GM19099 (cell line): Measurements from ENCODE around the gene ZNF397.

ENCODE experiments used
- POLR2A ChIP-seq: IDR thresholded peaks from 3 replicates; pipeline ENCODE4 v1.6.1; 2011; ENCODE audit warnings: low read depth; ENCODE audit not compliant: insufficient read length; ENCODE audit errors: extremely low read depth

The ZNF397 gene

DNA sequence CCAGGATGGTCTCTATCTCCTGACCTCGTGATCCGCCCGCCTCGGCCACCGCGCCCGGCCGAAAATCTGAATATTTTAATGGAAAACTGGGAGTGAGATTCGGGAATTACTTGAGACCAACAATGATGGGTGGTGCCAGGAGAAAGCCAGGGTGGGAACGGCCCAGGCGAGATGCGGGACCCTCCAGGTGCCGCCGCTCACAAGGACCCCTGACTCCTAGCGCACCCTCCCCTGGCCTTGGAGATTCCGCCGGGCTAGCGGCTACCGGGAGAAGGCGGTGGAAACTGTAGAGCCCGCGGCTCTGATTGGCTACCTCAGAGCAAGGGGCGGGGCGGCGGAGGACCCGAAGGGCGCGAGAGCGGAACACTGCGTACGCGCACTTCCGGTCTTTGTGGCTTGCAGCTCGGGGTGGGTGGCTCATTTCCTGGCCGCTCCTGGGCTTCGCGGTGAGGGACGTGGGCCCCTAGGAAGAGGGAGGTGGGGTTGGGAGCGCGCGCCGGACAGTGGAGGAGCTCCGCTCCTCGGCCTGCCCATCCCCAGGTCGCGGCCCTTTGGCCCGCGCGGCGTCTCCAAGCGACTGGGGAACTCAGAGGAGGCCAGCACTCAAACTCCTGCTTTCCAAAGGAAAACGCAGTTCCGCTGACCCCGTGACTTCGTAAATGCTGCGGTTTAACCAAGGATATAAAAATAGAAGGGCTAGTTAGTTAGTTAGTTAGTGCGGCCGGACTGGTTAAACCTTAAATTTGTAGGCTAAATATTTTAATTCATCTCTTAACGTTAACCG is at the start of gene ZNF397:
Gene ZNF397 (plus strand): TSS at position 371 of the 784 bp plus-strand sequence. CDS start 1,437 bp downstream, outside the sequence.
- TF ChIP-seq POLR2A: peak; percentile 91

DNA sequence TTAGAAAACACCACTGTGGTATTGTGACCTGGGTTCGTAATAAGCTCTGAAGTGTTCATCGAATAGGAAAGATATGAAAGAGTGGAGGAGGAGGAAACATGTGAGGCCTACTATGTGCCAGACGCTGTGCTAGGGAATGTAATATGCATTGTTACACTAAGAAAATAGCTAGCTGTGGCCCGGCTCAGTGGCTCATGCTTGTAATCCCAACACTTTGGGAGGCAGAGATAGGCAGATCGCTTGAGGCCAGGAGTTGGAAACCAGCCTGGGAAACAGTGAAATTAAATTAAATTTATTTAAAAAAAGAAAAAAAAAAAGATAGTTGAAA is 49.2 kb upstream of the ZNF397 start:
- no peak for TF ChIP-seq POLR2A

DNA sequence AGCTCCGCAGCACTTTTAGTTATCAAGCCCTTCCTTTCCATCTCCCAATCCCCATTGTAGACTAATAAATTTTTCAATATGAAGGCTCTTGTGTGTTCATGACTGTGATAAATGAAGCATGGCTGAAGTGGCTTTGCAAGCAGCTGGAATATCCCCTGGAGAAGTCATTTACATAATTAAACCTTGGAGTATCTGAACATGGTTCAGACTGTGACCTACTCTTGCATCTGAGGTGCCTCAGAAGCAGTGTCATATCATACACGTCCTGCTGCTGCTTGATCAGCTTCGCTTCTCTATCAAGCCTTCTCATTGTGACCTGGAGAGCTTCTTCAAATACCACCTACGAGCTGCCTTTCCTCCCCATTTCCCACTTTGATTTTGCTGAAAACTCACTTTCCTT is 48.4 kb upstream of the ZNF397 start:
- TF ChIP-seq POLR2A: no peak

DNA sequence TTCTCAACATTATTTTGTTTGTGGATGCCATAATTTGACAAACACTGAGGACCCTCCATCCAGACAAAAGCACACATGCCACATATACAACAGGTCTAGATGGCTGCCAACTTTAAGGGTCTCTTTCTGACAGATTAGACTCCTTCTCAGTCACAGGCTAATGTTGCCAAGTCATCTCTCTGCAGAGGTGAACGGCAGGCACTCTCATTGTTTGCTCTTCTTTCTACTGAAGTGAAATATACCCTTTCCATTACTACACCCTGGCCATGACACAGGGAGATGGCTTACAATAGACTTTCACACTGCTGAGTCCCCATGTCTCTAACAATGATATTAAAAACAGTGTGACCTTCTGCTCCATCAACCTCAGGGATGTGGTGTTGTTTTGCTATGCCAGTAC is 47.5 kb upstream of the ZNF397 start:
- TF ChIP-seq POLR2A: no peak

DNA sequence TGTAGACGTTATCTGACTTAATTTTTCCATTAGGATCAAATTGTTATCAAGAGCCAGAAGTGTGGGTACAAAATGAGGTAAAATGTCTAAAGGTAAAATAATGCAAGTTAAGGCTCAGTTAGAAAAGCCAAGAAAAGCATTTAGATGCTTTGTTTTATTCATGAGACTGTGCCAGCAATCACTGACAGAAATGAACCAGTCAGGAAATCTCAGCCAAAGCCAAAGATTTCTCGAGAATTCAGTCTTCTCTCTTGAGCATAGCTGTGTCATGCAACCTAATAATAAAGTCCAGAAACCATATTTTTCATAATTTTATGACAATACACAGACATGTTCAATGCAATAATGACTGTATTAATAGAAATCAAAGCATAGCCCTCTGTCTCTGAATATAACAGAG is 43.5 kb upstream of the ZNF397 start:
- no peak for TF ChIP-seq POLR2A

DNA sequence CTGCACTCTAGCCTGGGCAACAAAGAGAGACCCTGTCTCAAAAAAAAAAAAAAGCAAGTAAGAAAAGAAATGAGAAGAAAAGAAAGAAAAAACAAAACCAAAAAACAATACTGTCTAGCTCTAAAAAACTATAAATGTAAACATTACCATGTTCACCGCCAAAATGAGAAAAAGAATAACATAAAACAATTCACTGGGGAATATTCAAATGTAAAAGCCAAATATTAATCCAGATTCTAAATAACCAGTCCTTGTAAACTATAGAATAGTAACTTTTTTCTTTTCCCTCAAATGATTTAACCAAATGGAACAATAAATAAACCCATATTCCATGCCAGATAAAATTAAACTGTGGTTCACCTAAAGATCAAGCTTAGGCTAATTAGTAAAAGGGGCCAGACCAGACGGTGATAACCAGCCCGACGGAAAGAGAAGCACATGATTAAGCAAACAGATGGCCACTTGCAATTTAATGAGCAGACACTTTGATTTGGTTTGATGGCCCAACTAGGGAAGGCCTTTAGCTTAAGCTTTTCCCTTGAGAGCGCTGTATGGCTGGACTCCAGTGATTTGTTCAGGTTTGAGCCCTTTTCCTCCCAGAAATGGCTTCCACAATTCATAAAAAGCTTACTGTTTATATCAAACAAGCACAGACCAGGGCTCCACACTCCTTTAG is 39.4 kb upstream of the ZNF397 start:
- TF ChIP-seq POLR2A: no peak

DNA sequence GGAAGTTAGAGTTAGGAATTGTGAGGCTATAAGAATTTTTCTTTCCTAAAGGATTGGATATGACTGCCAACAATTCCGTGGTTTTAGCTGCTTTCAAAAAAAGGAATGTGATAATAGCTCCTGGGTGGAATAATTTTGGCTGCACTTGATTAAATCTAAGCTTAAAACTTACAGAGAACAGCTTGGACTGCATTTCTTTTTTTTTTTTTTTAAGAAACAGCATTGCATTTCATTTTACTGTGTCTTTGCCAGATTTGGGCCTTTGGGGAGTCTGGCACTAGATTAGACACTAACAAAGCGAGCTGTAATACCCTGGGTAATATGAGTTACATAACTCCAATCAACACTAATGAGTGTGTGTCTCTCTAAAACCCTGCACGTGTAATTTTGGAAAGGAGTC is 37.8 kb upstream of the ZNF397 start:
- TF ChIP-seq POLR2A: no peak

DNA sequence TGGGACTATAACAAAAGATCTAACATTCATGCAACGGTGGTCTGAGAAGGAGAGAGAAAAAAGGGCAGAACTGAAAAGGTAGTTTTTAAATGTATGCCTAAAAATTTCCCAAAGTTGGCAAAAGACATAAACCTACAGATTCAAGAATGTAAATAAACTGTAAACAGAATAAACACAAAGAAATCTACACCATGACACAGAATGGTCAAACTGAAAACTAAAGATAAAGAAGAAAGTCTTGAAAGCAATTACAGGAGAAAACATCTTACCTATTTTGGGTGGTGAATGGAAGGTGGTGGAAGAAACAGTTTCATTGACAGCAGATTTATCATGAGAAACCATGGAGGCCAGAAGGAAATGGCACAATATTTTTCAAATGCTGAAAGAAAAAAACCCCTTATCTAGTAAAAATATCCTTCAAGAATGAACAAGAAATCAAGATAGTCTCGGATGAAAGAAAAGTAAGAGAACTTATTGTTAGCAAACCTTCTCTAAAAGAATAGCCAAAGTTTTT is 35.6 kb upstream of the ZNF397 start:
- TF ChIP-seq POLR2A: no peak

DNA sequence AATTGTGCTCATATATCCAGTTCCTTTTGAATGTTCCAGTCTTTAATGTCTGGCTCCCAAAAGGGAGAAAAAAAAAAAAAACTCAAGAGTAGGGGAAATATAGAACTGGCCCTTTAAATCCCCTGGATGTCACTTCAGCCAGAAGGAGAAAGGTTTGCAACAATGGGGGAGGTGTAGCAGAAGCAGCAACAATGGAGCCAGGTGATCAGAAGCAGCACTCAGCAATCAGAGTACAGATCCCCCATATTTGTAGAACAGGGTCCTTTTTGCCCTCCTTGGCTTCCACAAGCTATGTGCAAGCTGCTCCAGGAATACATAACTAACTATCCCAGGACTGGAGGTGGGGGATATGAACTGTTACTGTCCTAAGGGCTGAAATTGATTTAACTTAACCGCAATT is 25.8 kb upstream of the ZNF397 start:
- no peak for TF ChIP-seq POLR2A

DNA sequence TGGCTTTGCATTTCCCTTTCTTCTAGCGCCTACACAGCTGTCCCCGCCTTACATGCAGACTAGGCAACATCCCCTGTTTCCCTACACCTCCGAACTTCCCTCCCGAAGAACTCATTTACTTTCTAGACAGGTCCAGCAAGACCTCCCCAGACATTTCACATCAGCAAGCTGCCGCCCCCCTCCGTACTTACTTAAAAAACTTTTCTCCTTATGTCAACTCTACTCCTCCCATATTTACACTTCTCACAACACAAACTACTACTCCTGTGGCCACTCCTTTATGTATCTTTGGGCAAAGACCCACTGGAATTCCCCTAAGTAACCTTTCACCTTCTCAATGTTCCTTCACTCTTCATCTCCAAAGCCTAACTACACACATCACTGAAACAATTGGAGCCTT is 20.4 kb upstream of the ZNF397 start:
- TF ChIP-seq POLR2A: no peak

DNA sequence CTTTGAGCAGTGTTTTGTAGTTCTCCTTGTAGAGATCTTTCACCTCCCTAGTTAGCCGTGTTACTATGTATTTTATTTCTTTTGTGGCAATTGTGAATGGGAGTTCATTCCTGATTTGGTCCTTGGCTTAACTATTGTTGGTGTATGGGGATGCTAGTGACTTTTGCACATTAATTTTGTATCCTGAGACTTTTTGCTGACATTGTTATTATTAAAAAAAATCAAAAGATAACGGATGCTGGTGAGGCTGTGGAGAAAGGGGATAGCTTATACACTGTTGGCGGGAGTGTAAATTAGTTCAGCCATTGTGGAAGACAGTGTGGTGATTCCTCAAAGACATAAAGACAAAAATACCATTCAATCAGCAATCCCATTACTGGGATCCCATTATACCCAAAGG is 17.0 kb upstream of the ZNF397 start:
- no peak for TF ChIP-seq POLR2A

DNA sequence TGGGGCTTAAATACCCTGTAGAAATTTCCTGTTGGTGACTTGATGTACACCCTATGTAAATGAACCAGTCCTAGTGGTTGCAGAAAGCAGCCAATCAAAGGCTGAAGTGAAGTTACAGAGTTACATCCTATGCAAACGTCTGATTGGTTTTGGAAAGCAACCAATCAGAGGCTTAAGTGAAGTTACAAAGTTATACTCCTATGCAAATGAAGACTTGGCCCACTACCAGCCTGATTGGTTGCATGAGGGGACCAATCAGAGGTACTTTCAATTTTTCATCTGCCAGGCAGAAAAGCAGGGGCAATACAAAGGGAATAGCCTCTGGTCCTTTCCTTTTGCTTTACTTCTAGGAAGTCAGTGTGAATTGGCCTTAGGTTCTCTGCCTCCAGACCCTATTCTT is 13.6 kb upstream of the ZNF397 start:
- TF ChIP-seq POLR2A: no peak

DNA sequence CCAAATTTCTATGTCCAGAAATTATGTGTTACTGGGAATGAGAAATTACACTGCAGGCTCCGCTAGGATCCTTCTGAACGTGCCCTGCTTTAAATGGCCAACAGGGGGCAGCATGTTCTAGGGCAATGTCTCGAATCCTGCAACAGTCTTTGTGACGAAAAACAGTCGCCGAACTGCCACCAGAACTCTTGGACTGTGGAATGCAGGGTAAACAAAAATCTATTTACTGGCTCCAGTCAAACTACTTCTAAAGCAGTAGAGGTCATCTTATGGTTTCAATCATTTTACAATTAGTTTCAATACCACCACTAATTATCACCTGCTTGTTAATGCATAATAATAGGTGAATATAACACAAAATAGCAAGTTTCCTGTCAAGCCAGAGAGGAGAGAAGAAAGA is 9.8 kb upstream of the ZNF397 start:
- no peak for TF ChIP-seq POLR2A

DNA sequence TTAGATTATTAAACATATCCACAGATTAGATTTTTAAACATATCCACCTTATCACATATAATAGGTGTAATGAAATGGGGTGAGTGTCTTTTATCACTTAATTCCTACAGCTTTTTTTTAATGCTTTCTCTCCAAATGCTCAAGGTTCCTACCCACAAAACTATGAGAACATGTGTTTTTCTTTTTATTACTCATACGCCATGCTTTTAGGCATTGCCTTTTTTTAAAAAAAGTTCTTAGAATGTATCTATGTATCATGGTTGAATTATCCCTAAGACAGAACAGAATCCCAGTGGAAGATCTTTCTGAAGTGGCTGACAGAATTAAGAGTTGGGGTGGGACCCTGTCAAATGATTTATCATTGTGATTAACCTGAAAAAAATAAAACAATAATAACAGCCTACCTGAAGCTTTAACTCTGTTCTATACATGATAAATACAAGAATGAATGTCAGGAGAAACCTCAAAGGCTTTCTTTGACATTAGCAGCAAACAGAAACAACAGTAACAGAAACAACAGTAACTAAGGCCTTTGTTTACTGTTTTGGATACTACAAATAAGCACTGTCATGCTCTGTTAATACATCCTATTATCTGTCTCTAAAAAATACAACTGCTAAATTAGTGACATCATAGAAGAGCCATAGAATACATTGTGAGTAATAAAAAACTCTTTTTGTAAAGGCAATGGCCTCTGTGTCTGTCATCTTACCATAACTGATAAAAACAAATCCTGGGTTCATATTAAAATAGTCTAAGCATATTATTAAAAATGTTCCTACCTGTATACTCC is 4.1 kb upstream of the ZNF397 start:
- no peak for TF ChIP-seq POLR2A

DNA sequence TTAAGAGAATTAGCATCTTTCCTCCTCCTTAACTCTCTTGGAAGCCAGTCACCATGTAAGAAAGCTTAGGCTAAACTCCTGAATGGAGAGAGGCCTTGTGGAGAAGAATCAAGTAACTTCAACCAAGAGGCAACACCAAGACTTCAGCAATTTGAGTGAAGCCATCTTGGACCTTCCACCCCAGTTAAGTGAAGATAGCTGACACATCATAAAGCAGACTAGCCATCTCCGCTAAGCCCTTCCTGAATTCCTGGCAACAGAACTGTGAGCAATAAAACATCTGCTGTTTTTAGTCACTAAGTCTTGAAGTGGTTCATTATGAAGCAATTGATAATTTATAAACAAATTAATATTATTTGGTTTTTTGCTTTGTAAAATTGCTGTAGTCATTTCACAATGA is 1.5 kb upstream of the ZNF397 start:
- TF ChIP-seq POLR2A: no peak

DNA sequence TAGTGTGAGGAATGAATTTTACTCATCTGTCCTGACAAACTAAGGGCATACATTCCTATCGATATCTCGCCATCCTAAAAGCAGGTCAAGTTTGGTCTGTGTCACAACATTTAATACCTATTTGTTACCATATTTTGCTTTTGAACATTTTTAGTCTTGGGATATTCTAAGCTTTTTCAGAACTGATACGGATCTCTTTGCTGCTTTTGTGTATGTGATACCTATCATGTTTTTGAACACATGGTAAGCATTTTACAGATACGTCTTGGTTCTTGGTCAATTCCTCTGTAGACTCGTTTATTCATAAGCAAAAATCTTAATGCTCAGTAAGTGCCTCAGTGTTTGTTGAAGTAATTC is 592 bp downstream of the ZNF397 start:
- TF ChIP-seq POLR2A: no peak
